OCI-LY7 (cell line): ENCODE data around the gene OLFM1.

ENCODE experiments used
- EZH2phosphoT487 ChIP-seq: fragments of 200-600 bp; sonication (generic); IDR thresholded peaks from 2 replicates; pipeline ENCODE4 v1.6.1; 2018; ENCODE audit warnings: low read depth, borderline replicate concordance, mild to moderate bottlenecking, mixed run types, antibody characterized with exemption, low read length, moderate library complexity, mixed read lengths
- TF ChIP-seq, protein P1 (sequence below): fragments of 200-600 bp; sonication (generic); conservative IDR thresholded peaks from 2 replicates; pipeline ENCODE4 v1.5.1; 2014; ENCODE audit warnings: mild to moderate bottlenecking, antibody characterized with exemption, low read length, moderate library complexity, mixed read lengths

DNA sequence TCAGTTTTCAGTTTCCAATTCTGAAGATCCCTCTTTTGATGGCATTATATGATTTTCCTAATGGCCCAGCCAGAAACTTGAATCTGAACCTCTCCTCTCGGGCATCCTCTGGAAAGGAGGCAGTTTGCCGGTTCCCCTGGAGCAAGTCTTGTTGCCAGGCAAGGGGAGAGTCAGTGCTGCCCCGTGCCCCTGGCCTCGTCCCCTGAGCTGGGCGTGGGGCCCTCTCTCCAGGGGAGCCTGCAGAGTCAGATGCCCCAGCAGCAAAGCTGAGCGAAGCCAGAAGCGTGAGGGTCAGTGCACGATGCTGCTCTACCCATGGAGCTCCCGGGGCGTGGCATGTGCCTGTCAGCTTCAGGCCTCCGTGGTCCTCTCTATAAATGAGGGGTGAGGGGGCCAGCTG lies 14.0 kb downstream of the OLFM1 start:
- TF ChIP-seq, protein P1, sequence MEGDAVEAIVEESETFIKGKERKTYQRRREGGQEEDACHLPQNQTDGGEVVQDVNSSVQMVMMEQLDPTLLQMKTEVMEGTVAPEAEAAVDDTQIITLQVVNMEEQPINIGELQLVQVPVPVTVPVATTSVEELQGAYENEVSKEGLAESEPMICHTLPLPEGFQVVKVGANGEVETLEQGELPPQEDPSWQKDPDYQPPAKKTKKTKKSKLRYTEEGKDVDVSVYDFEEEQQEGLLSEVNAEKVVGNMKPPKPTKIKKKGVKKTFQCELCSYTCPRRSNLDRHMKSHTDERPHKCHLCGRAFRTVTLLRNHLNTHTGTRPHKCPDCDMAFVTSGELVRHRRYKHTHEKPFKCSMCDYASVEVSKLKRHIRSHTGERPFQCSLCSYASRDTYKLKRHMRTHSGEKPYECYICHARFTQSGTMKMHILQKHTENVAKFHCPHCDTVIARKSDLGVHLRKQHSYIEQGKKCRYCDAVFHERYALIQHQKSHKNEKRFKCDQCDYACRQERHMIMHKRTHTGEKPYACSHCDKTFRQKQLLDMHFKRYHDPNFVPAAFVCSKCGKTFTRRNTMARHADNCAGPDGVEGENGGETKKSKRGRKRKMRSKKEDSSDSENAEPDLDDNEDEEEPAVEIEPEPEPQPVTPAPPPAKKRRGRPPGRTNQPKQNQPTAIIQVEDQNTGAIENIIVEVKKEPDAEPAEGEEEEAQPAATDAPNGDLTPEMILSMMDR, result no peak
- no peak for TF ChIP-seq EZH2phosphoT487
